Putamen (tissue), 1 donor: ENCODE data around the gene ERC2.

Source experiments
- DNase-seq: peaks from one replicate; pipeline ENCODE4 v3.0.0-alpha.2; 2016; ENCODE audit warnings: low spot score

Gene ERC2

DNA sequence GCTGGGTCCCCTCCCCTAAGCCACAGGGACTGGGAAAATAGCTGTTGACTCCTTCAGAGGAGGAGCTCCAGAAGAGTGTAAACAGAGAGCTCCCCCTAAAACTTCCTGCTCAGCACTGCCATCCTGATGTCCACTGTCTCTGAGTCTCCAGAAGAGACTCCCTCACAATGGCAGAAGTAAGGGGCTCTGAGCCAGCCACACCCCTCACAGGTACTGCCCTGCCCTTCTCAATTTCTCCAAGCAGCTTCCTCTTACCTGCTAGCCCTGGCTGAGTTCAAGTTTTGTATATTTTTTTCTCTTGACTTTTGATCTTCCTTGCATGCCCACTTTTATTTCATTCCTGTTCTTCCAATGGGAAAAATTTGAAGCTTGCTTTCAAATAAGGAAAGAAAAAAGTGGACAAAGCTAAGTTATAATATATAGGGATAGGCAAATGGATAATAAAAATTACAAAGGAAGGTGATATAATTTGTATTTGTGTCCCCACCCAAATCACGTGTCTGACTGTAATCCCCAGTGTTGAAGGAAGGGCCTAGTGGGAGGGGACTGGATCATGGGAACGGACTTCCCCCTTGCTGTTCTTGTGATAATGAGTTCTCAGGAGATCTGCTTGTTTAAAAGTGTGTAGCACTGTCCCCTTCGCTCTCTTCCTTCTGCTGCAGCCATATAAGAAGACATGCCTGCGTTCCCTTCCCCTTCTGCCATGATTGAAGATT lies 539.0 kb downstream of the ERC2 start:
- DNase-seq, result no peak

DNA sequence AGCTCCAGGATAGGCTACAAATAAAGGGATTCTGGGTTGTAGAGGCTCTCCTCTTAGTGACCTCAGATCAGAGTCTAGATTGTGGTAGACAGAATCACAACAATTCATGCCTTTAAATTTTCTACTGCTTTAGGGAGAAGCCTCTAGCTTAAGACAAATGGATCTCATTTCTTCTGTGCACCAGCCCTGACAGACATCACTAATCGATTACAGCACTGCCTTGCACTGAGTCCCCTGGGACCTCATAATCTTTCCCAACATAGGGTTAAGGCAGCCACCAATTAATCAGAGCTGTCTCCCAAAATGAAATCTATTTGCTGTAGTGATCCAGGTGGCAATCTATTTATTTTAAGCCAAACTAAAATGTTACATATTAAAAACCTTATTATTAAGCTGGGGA lies 544.6 kb downstream of the ERC2 start:
- DNase-seq, result no peak

DNA sequence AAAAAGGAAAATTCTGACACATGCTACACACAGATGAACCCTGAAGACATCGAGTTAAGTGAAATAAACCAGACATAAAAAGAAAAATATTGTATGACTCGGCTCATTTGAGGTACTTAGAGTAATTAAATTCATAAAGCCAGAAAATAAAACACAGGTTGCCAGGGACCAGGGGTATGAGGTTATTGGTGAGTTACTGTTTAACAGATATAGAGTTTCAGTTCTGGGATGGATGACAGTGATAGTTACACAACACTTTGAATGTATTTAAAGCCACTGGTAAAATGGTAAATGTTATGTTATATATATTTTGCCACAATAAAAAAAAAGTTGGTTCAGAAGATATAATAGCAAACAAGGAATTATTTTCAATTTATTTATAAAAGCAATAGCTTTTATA lies 545.1 kb downstream of the ERC2 start:
- DNase-seq, result no peak

DNA sequence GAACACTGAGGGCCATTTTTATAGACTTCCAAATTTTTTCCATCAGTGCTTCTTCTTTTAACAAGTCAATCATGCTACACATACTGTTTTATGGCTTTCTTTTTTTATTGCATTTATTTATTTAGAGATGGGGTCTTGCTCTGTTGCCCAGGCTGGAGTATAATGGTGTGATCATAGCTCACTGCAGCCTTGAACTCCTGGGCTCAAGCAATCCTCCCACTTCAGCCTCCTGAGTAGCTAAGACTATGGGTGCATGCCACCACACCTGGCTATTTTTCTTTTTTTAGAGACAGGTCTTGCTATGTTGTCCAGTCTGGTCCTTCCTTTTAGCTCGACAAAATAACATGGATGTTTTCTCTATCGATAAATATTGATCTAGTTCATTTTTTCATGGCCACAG lies 555.4 kb downstream of the ERC2 start:
- DNase-seq, result no peak

DNA sequence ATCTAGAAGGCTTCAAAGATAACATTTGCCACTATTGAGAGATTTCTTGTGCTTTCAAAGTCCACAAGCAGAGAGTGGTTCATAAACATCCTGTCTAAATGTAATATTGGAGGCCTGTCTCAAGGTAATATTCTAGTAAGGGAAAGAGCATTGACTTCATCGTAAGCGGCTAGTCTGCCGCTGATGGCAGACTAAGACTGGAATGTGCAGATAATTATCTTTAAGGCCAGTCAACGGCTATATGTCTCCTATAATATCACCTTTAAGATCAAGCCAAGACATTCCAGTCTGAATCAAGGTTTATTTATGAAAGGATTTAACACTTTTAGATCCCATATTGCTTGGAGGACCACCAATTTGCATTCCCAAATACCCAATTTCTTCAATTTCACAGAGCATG lies 557.0 kb downstream of the ERC2 start:
- DNase-seq, result no peak

DNA sequence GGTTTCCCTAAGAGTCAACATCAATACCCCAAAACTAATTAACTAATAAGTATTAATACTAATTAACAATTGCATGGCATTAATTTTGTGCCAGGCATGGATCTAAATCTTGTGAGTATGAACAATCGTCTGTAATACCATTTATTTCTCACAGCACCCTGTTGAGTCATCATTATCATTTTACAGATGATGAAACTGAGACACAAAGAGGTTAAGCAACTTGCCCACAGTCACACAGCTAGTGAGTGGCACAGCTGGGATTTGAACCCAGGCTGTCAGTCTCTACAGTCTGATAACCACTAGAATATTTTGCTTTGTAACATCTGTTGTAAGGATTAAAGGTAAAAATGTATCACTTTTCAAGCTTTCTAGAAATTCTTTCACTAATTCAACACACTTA lies 557.7 kb downstream of the ERC2 start:
- DNase-seq, result no peak

DNA sequence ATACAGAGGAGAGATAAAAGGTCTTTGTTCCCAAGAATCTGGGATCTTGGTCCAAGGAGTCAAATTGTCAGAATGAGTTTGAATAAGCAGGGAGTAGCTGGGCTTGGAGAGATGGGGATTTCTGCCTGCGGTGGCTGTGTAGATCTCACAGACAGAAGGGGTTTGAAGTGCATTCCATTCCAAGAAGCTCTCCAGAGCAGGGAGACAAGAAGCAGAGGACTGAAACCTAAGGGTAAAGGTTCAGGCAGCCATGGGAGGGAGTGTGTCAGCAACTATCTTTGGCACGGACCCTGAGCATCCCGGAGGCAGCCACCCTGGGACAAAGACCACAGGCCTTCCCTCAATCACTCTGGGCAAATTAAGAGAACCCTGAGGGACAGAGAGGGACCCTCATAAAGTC lies 558.9 kb downstream of the ERC2 start:
- no peak for DNase-seq

DNA sequence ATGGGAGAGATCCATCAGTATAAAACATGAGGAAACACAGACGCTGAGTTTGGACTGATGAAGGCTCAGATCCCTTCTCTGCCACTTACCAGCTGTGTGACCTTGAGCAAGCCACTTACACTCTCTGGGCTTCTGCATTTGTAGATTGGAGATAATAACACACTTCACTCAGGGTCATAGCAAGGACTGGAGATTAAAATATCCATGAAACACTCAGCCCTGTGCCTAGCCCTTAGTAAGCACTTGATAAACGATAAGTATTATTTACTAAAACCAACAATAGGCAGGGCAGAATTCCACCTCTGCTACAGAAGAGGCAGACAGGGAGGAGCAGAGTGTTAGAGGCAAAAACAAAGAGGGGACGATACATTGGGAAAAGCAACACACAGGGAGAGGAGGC lies 560.7 kb downstream of the ERC2 start:
- no peak for DNase-seq

DNA sequence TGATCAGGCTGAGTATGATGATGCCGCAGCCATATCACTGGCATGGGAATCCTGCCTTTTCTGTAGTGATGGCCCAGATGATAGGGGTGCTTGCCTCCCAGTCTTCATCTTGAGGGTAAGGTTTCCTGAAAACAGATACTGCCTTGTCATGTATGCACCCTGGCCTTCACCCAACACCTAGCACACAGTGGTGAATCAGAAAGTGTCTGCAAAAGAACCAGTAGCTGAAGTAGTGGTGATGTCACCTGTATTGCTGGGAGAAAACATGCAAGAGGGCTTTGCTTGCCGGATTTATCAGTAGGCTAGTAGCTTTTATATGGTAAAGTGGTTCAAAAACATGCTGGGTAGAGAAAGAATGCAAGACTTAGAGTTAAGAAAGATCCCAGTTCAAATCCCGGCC lies 561.4 kb downstream of the ERC2 start:
- DNase-seq, result no peak

DNA sequence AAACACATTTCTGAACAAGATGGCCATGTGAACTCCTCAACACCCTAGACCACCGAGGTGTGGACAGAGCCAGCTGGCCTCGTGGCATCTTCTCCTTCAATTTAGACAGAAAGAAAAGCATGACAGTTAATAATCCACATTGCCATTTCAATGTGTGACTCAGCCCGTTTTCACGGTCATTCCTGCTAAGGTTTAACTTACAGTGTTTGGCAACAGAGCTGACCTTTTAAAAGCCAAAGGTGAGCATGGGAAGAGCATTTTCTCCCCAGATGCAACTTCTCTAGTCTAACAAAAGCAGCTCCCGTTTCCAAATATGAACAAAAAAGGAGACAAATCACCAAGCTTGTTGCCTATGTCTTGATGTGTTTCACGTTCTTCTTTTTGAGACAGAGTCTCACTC lies 563.6 kb downstream of the ERC2 start:
- no peak for DNase-seq

DNA sequence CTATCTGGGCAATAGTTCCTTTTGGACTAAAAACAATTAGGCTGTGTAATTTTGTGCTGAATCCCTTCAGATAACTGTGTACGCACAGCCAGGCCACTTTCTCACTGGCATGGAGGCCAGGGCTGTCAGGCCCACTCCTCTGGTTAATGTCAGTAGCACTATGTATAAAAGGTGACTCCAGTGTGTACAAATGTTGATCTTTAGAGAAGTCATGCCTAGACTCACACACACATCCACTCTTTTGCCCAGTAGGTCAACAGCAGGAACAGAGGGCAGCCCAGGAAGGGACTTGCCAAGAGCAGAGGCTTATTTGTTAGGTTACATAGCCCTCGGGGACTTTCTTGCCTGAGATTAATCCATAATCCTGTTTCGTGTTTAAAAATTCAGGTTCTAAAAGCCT lies 564.6 kb downstream of the ERC2 start:
- no peak for DNase-seq

DNA sequence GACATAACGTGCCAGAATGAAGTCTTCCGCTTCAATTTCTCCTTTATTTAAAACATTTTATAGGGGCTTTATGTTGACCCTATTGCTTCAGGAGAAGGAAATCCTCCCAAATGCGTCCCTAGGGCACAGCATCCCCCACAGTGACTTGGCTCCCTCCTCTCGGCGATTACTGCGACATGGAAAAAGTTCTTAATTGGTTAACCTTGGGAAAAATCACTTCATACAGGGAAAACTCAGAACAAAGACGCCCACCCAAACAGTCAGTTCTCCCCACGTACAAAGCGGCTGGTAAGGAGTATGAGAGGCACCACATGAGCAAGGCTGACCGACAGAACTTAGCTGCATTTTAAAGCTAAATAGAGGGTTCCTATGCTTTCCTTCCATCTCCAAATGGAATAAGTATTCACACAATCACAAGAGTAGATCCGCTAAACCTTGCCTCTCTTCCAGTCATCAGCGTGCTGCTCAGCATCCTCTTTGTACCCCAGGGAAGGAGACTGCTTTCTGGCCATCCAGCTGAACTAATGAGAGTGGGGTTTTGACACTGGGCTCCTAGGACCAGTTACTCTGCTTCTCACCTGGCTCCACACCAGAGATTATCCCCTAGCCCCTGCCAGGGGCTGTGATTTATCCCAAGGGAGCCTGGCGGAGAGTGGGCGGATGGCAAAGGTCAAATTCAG lies 565.9 kb downstream of the ERC2 start:
- no peak for DNase-seq

DNA sequence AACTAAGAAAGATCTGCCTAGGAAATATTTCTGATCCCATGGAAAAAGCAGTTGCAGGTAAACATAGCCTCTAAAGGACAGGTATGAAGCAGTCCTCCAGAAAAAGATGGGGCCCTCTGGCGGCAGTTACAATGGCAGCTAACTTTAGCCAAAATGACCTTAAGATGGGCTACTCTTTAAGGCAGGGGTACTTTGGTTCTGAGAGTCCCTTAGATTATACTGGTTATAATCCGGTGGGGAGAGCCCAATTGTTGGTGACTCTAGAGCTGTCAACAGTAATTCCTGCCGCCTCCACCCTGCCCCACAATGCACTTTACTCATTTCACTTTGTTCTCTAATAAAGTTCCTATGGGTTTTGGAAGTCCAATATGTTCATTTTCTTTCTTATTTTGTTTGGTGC lies 568.4 kb downstream of the ERC2 start:
- no peak for DNase-seq

DNA sequence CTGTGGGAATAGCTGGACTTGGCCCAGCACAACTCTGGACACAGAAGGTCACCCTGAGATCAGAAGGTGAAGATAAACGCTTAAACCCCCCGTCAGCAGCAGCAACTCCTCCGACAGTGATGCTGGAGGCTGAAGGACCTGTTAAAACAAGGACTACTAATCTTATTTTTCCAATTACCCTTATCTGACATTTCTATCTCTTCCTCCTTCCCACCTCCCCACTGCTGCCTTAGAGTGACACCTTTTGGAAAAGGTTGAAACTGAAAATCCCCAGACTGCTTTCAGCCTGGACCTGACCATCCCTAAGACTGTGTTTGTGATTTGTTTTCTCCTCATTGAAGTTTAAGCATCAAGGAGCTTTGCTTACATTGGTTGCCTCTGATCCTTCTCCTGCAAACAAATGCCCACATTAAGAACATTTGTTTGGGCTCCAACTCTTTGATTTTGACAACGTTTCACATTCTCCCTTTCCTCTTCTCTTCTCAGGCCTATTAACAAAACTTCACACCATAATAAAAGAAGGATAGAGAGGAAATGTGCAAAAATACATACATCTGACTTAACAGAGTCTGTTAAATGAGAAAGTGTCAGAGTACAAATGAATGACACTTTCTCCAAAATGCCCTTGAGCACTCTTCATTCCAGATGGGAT lies 570.6 kb downstream of the ERC2 start:
- DNase-seq, result no peak

DNA sequence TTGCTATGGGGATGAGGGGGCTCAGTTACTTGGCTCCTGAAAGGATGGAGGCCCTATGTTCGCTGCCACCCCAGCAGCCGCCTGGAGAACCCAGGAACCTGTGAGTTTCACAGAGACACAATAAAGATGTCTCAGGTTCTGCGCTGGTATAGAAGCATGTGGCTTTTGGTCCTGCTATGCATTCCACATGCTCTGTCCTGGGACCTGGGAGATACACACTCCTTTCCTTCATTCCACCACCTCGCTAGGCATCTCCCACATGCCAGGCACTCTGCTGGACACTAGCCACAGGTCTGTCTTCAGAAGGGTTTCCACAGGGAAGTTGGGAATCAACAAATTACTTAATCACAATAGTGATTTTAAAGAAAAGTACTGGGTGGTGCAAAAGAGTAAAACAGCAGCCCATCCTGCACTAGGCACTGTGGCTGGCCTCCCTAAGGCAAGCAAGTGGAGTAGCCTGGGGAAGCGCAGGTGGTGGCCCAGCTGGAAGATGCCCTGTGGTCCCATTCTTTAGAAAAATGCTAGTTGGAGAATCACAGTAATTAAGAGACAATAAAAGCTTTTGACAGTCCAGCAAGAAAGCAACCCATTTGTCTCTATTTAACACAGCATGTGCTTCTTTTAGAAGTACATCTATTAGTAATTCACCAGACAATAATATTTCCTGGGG lies 572.2 kb downstream of the ERC2 start:
- no peak for DNase-seq

DNA sequence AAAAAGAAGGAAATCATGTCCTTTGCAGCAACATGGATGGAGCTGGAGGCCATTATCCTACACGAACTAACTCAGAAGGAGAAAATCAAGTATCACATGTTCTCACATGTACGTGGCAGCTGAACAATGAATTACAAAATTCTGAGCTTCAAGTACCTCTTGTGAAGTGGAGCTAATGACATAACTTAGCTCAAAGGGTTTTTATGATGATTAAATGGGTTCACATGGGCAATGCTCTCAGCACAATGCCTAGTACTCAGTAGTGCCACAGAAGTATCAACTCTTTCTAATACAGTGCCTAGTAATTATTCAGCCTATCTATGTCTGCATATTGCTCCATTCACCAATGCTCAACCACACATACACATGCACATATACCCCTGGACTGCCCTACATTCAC lies 573.7 kb downstream of the ERC2 start:
- no peak for DNase-seq

DNA sequence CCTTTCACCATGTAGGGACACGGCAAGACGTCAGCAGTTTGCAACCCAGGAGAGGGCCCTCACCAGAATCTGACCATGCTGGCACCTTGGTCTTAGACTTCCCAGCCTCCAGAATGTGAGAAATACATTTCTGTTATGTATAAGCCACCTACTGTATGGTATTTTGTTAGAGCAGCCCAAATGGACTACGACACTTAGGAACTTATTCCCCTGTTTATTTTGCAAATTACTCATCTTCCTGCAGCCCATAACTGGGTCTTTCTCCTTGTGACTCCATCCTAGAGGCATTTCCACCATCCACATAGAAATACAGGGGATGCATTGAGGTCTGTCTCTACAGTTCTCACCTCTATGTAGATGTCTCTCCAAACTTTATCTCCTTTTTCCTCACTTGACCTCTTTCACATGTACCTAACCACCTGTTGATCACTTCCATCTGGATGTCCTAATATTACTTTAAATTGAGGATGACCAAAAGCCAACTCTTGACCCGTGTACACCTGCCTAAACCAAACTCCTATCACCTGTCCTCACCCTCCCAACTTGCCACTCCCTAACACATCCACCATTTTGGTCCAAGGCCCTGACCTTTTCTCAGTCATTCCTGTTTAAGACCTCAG lies 575.1 kb downstream of the ERC2 start:
- no peak for DNase-seq

DNA sequence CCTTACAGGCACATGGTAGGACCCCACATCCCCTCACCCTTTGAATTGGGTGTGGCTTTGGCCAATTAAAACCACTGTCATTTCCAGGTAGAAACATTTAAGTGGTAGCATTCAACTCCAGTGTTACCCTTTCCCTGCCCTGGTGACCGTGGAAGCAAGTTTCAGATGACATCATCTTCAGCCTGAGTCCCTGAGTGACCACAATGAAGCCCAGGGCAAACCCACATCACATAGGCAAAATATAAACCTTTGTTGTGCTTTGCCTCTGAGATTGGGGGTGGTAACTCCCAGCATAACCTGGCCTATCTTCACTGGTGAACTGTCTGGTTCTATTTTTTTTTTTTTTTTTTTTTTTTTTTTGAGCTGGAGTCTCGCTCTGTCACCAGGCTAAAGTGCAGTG lies 577.2 kb downstream of the ERC2 start:
- DNase-seq, result no peak

DNA sequence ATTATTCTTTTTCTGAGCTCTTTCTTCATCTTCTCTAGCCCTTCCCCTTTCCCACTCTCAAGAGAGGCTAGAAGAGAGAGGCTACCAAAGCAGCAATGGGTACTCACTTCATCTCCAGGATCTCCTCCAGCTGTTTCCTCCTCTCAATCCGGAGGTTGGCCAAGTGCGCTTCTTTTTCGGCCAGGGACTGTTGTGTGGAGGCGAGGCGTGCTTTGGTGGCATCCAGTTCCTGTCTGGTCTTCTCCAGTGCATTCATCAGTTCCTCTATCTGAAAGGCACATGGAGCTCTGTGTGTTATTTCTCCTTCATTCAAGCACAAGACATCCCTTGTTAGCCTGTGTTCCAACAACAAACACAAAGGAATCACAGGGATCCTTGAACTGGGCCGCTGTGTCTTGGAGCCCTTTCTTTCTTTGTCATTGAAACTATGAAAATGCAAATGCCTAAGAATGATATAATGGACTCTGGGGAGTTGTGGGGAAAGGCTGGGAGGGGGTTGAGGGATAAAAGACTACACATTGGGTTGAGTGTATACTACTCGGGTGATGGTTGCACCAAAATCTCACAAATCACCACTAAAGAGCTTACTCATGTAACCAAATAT lies 579.9 kb downstream of the ERC2 start:
- no peak for DNase-seq

DNA sequence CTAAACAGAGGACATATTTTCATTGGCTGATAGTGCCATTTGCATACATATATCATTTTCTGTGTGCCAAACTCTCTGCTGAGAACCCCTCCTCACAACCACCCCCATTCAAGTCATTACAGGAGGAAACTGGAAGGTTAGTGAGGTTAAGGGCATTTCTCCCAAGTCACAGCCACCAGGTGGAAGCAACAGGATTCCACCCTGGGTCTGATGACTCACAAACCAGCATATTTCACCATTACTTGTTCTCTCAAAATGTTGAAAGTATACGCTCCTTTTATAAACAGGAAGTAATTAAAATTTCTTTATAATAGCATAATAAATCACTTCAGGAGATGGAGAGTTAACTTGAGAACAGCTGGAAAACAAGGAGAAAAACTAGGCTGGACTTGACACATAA lies 582.5 kb downstream of the ERC2 start:
- DNase-seq, result no peak

DNA sequence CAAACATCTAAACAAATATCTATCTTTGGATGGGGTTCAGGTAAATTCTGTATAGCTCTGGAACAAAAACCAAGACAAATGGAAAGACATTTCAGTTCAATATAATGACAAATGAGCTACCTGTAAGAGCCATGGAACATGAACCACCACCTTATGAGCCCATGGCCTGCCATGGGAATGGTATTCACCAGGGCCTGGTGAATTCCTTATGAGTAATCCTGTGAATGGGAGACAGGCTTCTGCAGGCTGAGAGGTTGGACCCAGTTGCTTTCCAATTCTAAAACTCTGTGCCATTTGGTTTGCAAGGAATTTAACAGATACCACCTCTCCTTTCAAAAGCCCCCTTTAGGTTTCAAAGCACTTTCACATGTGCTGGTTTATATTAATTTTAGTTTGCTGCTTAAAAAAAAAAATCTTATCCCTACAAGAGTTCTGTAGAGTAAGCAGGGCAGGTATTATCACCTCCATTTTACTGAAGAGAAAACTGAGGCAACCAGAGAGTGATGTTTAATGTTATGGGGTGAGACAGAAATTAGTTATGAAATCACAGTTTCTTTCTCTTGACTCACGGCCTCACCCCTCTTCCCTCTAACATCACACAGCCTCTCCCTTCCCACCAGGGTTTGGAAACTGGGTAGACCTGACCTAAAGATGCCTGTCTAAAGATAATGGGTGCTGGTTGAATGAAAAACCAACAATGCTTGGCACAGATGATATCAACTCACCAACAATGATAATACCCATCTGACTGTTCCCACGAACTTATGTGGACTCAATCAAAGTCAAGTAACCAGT lies 583.6 kb downstream of the ERC2 start:
- no peak for DNase-seq
